Testis (tissue), 2 donors: ENCODE measurements around the gene VPS50.

ENCODE experiments used
- POLR2A ChIP-seq: fragments of 450-650 bp; IDR thresholded peaks from one replicate; pipeline ENCODE4 v1.6.1; 2017; ENCODE audit warnings: antibody characterized with exemption, mild to moderate bottlenecking, moderate library complexity
- TF ChIP-seq, protein P1 (sequence below), 3 experiments: fragments of 450-650 bp in 2 of 3; fragments of 200-600 bp in 1 of 3; sonication (generic) in 1 of 3; IDR thresholded peaks; one replicate each; pipeline ENCODE4 v1.5.1; 2016 to 2019; ENCODE audit warnings: antibody characterized with exemption in 3 of 3, mild to moderate bottlenecking in 2 of 3, moderate library complexity in 1 of 3

DNA sequence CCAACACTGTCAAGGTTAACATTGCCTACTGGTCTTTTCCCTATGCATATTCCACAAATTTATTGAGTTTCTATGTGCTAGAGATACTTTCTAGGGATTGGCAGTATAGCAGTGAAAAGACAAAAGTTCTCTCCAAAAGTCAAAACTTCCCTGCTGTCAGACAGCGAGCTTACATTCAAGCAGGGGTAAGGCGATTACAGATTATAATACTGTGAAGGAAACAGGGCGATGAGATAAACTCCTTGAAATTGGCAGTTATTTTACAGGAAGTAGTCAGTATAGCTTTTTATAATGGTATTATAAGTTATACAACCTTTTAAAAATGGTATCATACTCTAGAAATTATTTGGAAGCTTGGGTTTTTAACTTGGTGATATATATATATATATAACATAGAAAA lies 9.9 kb downstream of the VPS50 start:
- TF ChIP-seq, protein P1, sequence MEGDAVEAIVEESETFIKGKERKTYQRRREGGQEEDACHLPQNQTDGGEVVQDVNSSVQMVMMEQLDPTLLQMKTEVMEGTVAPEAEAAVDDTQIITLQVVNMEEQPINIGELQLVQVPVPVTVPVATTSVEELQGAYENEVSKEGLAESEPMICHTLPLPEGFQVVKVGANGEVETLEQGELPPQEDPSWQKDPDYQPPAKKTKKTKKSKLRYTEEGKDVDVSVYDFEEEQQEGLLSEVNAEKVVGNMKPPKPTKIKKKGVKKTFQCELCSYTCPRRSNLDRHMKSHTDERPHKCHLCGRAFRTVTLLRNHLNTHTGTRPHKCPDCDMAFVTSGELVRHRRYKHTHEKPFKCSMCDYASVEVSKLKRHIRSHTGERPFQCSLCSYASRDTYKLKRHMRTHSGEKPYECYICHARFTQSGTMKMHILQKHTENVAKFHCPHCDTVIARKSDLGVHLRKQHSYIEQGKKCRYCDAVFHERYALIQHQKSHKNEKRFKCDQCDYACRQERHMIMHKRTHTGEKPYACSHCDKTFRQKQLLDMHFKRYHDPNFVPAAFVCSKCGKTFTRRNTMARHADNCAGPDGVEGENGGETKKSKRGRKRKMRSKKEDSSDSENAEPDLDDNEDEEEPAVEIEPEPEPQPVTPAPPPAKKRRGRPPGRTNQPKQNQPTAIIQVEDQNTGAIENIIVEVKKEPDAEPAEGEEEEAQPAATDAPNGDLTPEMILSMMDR (IDR thresholded peaks at IDR 0.05): no peak
- no peak for TF ChIP-seq POLR2A
